PC-9 (cell line): ENCODE data around the gene ISG20. TPM values are rescaled to one million over a fixed set of nuclear protein-coding genes. Genes with fewer than 3 reads are reported as not detected.

ENCODE experiments used
- BruUV-seq: library from RNA; stranded (reverse); fragments of 400-500 nt; replicated peaks from 2 replicates; lab custom pipeline; 2021; lab: Mats Ljungman, UMichigan
- CTCF ChIA-PET: fragments of 300-600 bp; sonication (Branson Sonifier 250); formaldehyde crosslinking; loops from one replicate; lab custom pipeline; 2022; ENCODE audit warnings: antibody characterized with exemption; lab: Charles Lee
- POLR2A ChIA-PET: fragments of 300-600 bp; sonication (Branson Sonifier 250); formaldehyde crosslinking; loops from one replicate; lab custom pipeline; 2022; ENCODE audit warnings: antibody characterized with exemption; ENCODE audit not compliant: unreplicated experiment; lab: Charles Lee
- DNase-seq, 2 experiments: peaks; one replicate each; pipeline versions ENCODE4 v3.0.0 to v3.0.0-alpha.2; 2015 to 2022; ENCODE audit warnings: mixed read lengths in 1 of 2
- H2AFZ ChIP-seq: fragments of 200-600 bp; sonication (generic); 2 replicates; pipeline ENCODE4 v1.8.1; 2017; ENCODE audit warnings: antibody characterized with exemption
- H3F3A ChIP-seq: fragments of 200-600 bp; sonication (generic); 2 replicates; pipeline ENCODE4 v1.8.1; 2017; ENCODE audit warnings: antibody characterized with exemption, mild to moderate bottlenecking, low read depth; ENCODE audit not compliant: insufficient read depth
- H3K27ac ChIP-seq: fragments of 200-600 bp; sonication (generic); 2 replicates; pipeline ENCODE4 v1.6.1; 2016; ENCODE audit warnings: mixed run types
- H3K27me3 ChIP-seq: fragments of 200-600 bp; sonication (generic); 2 replicates; pipeline ENCODE4 v1.6.1; 2016; ENCODE audit warnings: low read depth, mixed run types; ENCODE audit not compliant: insufficient read depth
- H3K36me3 ChIP-seq: fragments of 200-600 bp; sonication (generic); 2 replicates; pipeline ENCODE4 v1.6.1; 2016; ENCODE audit warnings: low read depth, mixed run types
- H3K4me1 ChIP-seq: fragments of 200-600 bp; sonication (generic); replicated peaks from 2 replicates; pipeline ENCODE4 v1.6.1; 2016; ENCODE audit warnings: mixed run types; ENCODE audit not compliant: insufficient read depth
- H3K4me2 ChIP-seq: fragments of 200-600 bp; sonication (generic); 2 replicates; pipeline ENCODE4 v1.6.1; 2017; ENCODE audit warnings: mixed run types
- H3K4me3 ChIP-seq: fragments of 200-600 bp; sonication (generic); 2 replicates; pipeline ENCODE4 v1.6.1; 2016; ENCODE audit warnings: mixed run types
- H3K79me2 ChIP-seq: fragments of 200-600 bp; sonication (generic); 2 replicates; pipeline ENCODE4 v1.6.1; 2017; ENCODE audit warnings: low read depth, mixed run types
- H3K9me2 ChIP-seq: fragments of 200-600 bp; sonication (generic); 2 replicates; pipeline ENCODE4 v1.8.1; 2017; ENCODE audit warnings: mild to moderate bottlenecking; ENCODE audit not compliant: insufficient read depth
- H3K9me3 ChIP-seq: fragments of 200-600 bp; sonication (generic); 2 replicates; pipeline ENCODE4 v1.8.1; 2016; ENCODE audit warnings: low read depth; ENCODE audit not compliant: insufficient read depth
- H4K20me1 ChIP-seq: fragments of 200-600 bp; sonication (generic); 2 replicates; pipeline ENCODE4 v1.8.1; 2017; ENCODE audit not compliant: insufficient read depth
- CTCF ChIP-seq: fragments of 200-600 bp; sonication (generic); conservative IDR thresholded peaks from 2 replicates; pipeline ENCODE4 v1.6.1; 2017; ENCODE audit warnings: mixed run types, antibody characterized with exemption, mild to moderate bottlenecking, moderate library complexity
- EZH2 ChIP-seq: fragments of 200-600 bp; sonication (generic); IDR thresholded peaks from 2 replicates; pipeline ENCODE4 v1.8.0; 2017; ENCODE audit warnings: antibody characterized with exemption, low read depth
- intact Hi-C: fragments of 100-400 bp; cut with micrococcal nuclease; formaldehyde crosslinking; loops from one replicate; pipeline ENCODE4 v1.10.0; 2022; ENCODE audit not compliant: unreplicated experiment
- total RNA-seq: library from RNA; stranded (reverse); gene quantifications from 2 replicates; pipeline ENCODE4 v1.2.3, GENCODE V29; 2021

ISG20 gene
- total RNA-seq, 1 experiment from 2014 or later = 2.5 TPM

DNA sequence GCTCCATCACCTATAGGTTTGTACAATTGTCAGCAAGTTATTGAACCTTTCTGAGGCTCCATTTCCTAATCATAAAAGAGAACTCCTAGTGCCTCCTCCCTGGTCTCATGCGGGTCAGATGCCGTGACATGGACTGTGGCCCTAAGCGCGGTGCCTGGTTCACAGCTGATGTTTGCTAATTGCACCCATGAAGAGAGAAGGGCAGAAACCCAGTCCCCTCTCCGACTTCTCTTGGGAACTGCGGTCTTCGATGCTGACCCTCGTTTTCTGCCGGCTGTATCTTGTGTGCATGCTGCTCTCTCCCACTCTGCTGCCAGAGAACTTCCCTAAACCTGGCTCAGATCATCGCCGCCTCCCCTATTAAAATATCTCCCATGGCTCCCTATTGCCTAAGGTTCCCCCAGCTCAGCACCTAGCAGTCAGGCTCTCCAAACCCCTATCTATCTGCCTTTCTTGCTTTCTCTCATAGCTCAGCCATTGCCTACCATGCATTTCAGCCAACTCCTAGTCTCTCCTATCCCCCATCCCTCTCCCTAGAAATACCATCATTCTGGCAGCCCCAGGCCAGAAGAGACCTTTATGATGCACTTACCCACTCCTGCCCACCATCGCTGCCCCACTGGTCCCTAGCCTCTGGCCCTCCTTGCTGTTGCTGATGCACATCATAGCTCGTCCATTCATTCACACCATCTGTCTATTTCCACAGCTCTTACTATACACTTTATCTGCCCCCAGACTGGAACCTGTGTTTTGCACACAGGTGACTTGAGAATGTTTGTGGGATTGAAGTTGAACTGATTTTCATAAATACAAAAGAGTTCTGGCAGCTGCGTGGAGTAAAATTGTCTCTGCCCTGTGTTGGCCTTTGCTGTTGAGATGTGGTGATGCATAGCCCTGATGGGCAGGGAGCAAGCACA is 6.6 kb downstream of the ISG20 start:
- ChIA-PET CTCF (no interaction called here), POLR2A (no interaction called here)
- BruUV-seq = no TSS peak
- Histone ChIP-seq H3F3A (no peaks in the 10 kb centered on the region), H3K4me2 (no peak overlapping the region), H3K27me3 (no peaks in the 10 kb centered on the region), H3K9me3 (no peaks in the 10 kb centered on the region), H3K9me2 (no peaks in the 10 kb centered on the region), H3K4me1 (peaks cover 16% of the 10 kb centered on the region), H3K27ac (no peak overlapping the region), H3K36me3 (no peaks in the 10 kb centered on the region), H3K4me3 (no peak overlapping the region), H4K20me1 (no peaks in the 10 kb centered on the region), H3K79me2 (no peaks in the 10 kb centered on the region), H2AFZ (no peak overlapping the region)
- DNase-seq = no peak
- TF ChIP-seq EZH2 (no peak), CTCF (no peak)
- intact Hi-C loops = no loop called here

- Histone ChIP-seq H3K79me2 (no peaks in the 10 kb centered on the region), H3K9me3 (no peaks in the 10 kb centered on the region), H3F3A (no peaks in the 10 kb centered on the region), H3K36me3 (no peaks in the 10 kb centered on the region), H3K9me2 (no peaks in the 10 kb centered on the region), H4K20me1 (no peaks in the 10 kb centered on the region), H2AFZ (no peak overlapping the region), H3K27ac (no peak overlapping the region), H3K4me3 (no peak overlapping the region), H3K4me1 (peaks cover 16% of the 10 kb centered on the region), H3K27me3 (no peaks in the 10 kb centered on the region), H3K4me2 (no peak overlapping the region)
- ChIA-PET CTCF (no interaction called here), POLR2A (no interaction called here)
- TF ChIP-seq CTCF (no peak), EZH2 (no peak)
- BruUV-seq = no TSS peak
- intact Hi-C loops = no loop called here
- DNase-seq = no peak
Measured at GRCh38 chr15:88646088-88646405, 7.2 kb downstream of the ISG20 start.

- Histone ChIP-seq H3K9me3 (no peaks in the 10 kb centered on the region), H3F3A (no peaks in the 10 kb centered on the region), H2AFZ (no peak overlapping the region), H3K27ac (no peak overlapping the region), H3K27me3 (no peaks in the 10 kb centered on the region), H3K9me2 (no peaks in the 10 kb centered on the region), H3K79me2 (no peaks in the 10 kb centered on the region), H4K20me1 (no peaks in the 10 kb centered on the region), H3K36me3 (no peaks in the 10 kb centered on the region), H3K4me2 (no peak overlapping the region), H3K4me3 (no peak overlapping the region), H3K4me1 (peaks cover 16% of the 10 kb centered on the region)
- ChIA-PET POLR2A (no interaction called here), CTCF (no interaction called here)
- DNase-seq = no peak
- intact Hi-C loops = no loop called here
- BruUV-seq = no TSS peak
- no peak for TF ChIP-seq EZH2
- no peak for TF ChIP-seq CTCF
Measured at GRCh38 chr15:88646951-88647350, 8.1 kb downstream of the ISG20 start.
